HepG2 (cell line): ENCODE results near the gene SLC22A23. TPM values are rescaled to one million over a fixed set of nuclear protein-coding genes. Genes with fewer than 3 reads are reported as not detected.
A peak's percentile ranks its signal among the peaks of the same experiment; 100 is the strongest.

ENCODE experiments used
- ATAC-seq: fragments of 200-7000 bp; cut with Tn5 transposase; 3 replicates; pipeline ENCODE4 v1.9.1; 2020; ENCODE audit warnings: mild to moderate bottlenecking, moderate library complexity
- BruUV-seq: library from RNA; stranded (reverse); fragments of 400-500 nt; replicated peaks from 2 replicates; lab custom pipeline; 2021; lab: Mats Ljungman, UMichigan
- CTCF ChIA-PET: fragments of 300-600 bp; formaldehyde crosslinking; extraction: SDS; loops from one replicate; lab custom pipeline; 2021; ENCODE audit warnings: low total read pairs, inconsistent platforms, low intra/inter-chr PET ratio; lab: Yijun Ruan, JAX
- POLR2A ChIA-PET: fragments of 350-600 bp; sonication (Branson Sonifier 250); formaldehyde crosslinking; loops from one replicate; lab custom pipeline; 2020; ENCODE audit warnings: antibody characterized with exemption, inconsistent platforms; lab: Yijun Ruan, JAX
- DNase-seq: peaks from one replicate; pipeline ENCODE4 v3.0.0-alpha.2; 2015; ENCODE audit warnings: low spot score
- FAIRE-seq: peaks from 3 replicates; lab custom pipeline; 2011; peaks lifted over from hg19 to GRCh38; lab: Jason Lieb, UNC
- H2AFZ ChIP-seq: one replicate; pipeline ENCODE4 v1.6.1; 2011; ENCODE audit warnings: low read length, inconsistent platforms
- H3K27ac ChIP-seq: fragments of 300-600 bp; 3 replicates; pipeline ENCODE4 v1.8.0; 2011; ENCODE audit warnings: mixed run types, mild to moderate bottlenecking, mixed read lengths, low read length, inconsistent platforms; ENCODE audit not compliant: insufficient read depth; ENCODE audit errors: extremely low read length
- H3K27me3 ChIP-seq, 2 experiments: fragments of 200-600 bp in 1 of 2; 2 replicates in 1 of 2; 3 replicates in 1 of 2; pipeline versions ENCODE4 v1.6.0 to v1.8.0; 2011; ENCODE audit warnings: low read length in 2 of 2, mild to moderate bottlenecking in 2 of 2, moderate library complexity in 2 of 2, inconsistent platforms in 1 of 2; ENCODE audit not compliant: insufficient read depth in 2 of 2, control insufficient read depth in 1 of 2
- H3K36me3 ChIP-seq, 2 experiments: fragments of 200-600 bp in 1 of 2; replicated peaks in 1 of 2; 2 replicates in 1 of 2; 3 replicates in 1 of 2; pipeline versions ENCODE4 v1.5.1 to v1.8.0; 2011; ENCODE audit warnings: low read length in 2 of 2, inconsistent platforms in 1 of 2; ENCODE audit not compliant: insufficient read depth in 2 of 2, control insufficient read depth in 1 of 2
- H3K4me1 ChIP-seq: 2 replicates; pipeline ENCODE4 v1.5.1; 2012; ENCODE audit warnings: low read length, inconsistent platforms; ENCODE audit not compliant: insufficient read depth
- H3K4me2 ChIP-seq: 2 replicates; pipeline ENCODE4 v1.6.0; 2011; ENCODE audit warnings: low read depth, low read length, inconsistent platforms
- H3K4me3 ChIP-seq, 3 experiments: fragments of 200-600 bp in 1 of 3; sonication (generic), shearing (Covaris generic) in 1 of 3; replicated peaks in 1 of 3; 2 replicates each; pipeline ENCODE4 v1.5.1; 2011 to 2016; ENCODE audit warnings: low read length in 3 of 3, inconsistent platforms in 2 of 3, low read depth in 2 of 3, mild to moderate bottlenecking in 2 of 3, control low read depth in 1 of 3, mixed read lengths in 1 of 3; ENCODE audit not compliant: insufficient read depth in 1 of 3
- H3K79me2 ChIP-seq: one replicate; pipeline ENCODE4 v1.6.1; 2011; ENCODE audit warnings: low read length, inconsistent platforms; ENCODE audit not compliant: insufficient read depth
- H3K9ac ChIP-seq: 2 replicates; pipeline ENCODE4 v1.6.0; 2011; ENCODE audit warnings: mild to moderate bottlenecking, low read depth, low read length, inconsistent platforms; ENCODE audit not compliant: insufficient read depth
- H3K9me3 ChIP-seq: 2 replicates; pipeline ENCODE4 v1.5.1; 2012; ENCODE audit warnings: mild to moderate bottlenecking, low read length
- H4K20me1 ChIP-seq: 2 replicates; pipeline ENCODE4 v1.6.0; 2011; ENCODE audit warnings: inconsistent platforms, mild to moderate bottlenecking, low read length, moderate library complexity; ENCODE audit not compliant: insufficient read depth
- AGO2 ChIP-seq: fragments of 200-400 bp; formaldehyde crosslinking; optimal IDR thresholded peaks from 2 replicates; pipeline ENCODE3; 2017; ENCODE audit warnings: mild to moderate bottlenecking, low read depth, low read length, moderate library complexity
- POLR2G ChIP-seq: fragments of 200-400 bp; formaldehyde crosslinking; IDR thresholded peaks from 2 replicates; pipeline ENCODE4 v1.6.1; 2018; ENCODE audit warnings: mild to moderate bottlenecking, low read depth, low read length, moderate library complexity
- RBM22 ChIP-seq: fragments of 200-400 bp; formaldehyde crosslinking; optimal IDR thresholded peaks from 2 replicates; pipeline ENCODE3; 2017; ENCODE audit warnings: mild to moderate bottlenecking, low read length, moderate library complexity
- SSRP1 ChIP-seq: IDR thresholded peaks from 2 replicates; pipeline ENCODE4 v1.6.1; 2016; ENCODE audit warnings: control low read depth
- WGBS: methylation state at CpG from one replicate; pipeline ENCODE4 v1.1.6; 2017; ENCODE audit warnings: low lambda C conversion rate; 5-methylcytosine and 5-hydroxymethylcytosine counted together
- in situ Hi-C: cut with HindIII; loops from 2 replicates; pipeline ENCODE4 v1.10.0; 2017; ENCODE audit warnings: low pct_unique_long_range_greater_than_20kb; ENCODE audit not compliant: extremely low pct_ligation_motif_present
- intact Hi-C: fragments of 100-400 bp; cut with micrococcal nuclease; formaldehyde crosslinking; loops from one replicate; pipeline ENCODE4 v1.10.0; 2022; ENCODE audit not compliant: unreplicated experiment
- polyA plus RNA-seq, 8 experiments: library from polyadenylated mRNA; depleted of rRNA in 3 of 8; stranded (reverse) in 7 of 8; unstranded in 1 of 8; fragments of >200 nt; fragmentation: Illumina TruSeq in 4 of 8; extraction: Trizol in 4 of 8; gene quantifications; 2 replicates each; pipeline versions ENCODE4 v1.2.1 to v1.2.3, GENCODE V29; 2011 to 2016; ENCODE audit warnings: low read depth in 4 of 8, missing spikeins in 1 of 8, mixed read lengths in 1 of 8; ENCODE audit not compliant: insufficient read depth in 1 of 8
- total RNA-seq, 5 experiments: library from RNA; depleted of rRNA; stranded (reverse); fragments of >200 nt; fragmentation: Illumina TruSeq; extraction: Trizol; gene quantifications; 2 replicates each; pipeline ENCODE4 v1.2.3, GENCODE V29; 2016; ENCODE audit warnings: low read depth in 1 of 5
- TF ChIP-seq, protein P1 (sequence below), 2 experiments: fragments of 450-650 bp in 1 of 2; sonication (generic) in 1 of 2; formaldehyde crosslinking in 1 of 2; IDR thresholded peaks; 2 replicates each; pipeline versions ENCODE4 v1.6.1 to v1.8.0; 2016 to 2022; ENCODE audit warnings: antibody characterized with exemption in 1 of 2, mild to moderate bottlenecking in 1 of 2, missing genetic modification reagents in 1 of 2

Gene SLC22A23
- total and polyA plus RNA-seq, 2 of the 13 experiments (the other 11 are each of a cell fraction or from before 2014, with no cell fraction given), result 11.8 to 17.5 TPM

DNA sequence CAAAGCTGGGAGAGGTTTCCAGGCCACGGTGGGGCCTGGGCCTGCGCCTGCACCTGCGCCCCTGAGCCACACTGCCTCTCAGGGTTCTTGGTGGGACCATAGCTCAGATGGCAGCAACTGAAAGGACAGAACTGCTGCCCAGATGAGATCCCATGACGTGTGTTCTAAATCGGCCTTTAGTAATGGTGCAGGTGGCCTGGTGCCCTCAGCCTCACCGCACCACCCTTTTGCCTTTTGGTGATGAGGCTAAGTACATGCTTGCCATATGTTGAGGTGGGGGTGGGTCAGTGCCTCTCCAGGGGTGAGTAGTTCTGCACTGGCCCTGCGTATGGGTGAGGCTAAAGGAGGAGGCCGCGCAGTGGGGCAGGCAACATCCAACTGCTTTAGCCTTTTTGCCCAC lies 190.7 kb downstream of the SLC22A23 start:
- intact Hi-C loops, result no loop called here
- in situ Hi-C loops, result no loop called here
- FAIRE-seq, result no peak
- H3K4me1 ChIP-seq, result peaks cover 19% of the 10 kb centered on the region
- H3K4me3 ChIP-seq, result no peak overlapping the region
- peaks cover 31% of the 10 kb centered on the region for H3K79me2 ChIP-seq
- BruUV-seq, result no TSS peak
- no peak overlapping the region for H3K9ac ChIP-seq
- H3K27ac ChIP-seq, result no peak overlapping the region
- no peak overlapping the region for H3K4me2 ChIP-seq
- no peaks in the 10 kb centered on the region for H3K9me3 ChIP-seq
- POLR2A ChIA-PET, result no interaction called here
- peaks cover 18% of the 10 kb centered on the region for H4K20me1 ChIP-seq
- no peak for DNase-seq
- no peak for ATAC-seq
- CTCF ChIA-PET, result no interaction called here
- TF ChIP-seq POLR2G (peak; percentile 53; the same call in 1 of the 2 replicates), SSRP1 (CRISPR knock-in tag) (peak; percentile 49; the same call in 1 of the 2 replicates), AGO2 (peak; percentile 17), RBM22 (peak; percentile 70)
- TF ChIP-seq, protein P1, sequence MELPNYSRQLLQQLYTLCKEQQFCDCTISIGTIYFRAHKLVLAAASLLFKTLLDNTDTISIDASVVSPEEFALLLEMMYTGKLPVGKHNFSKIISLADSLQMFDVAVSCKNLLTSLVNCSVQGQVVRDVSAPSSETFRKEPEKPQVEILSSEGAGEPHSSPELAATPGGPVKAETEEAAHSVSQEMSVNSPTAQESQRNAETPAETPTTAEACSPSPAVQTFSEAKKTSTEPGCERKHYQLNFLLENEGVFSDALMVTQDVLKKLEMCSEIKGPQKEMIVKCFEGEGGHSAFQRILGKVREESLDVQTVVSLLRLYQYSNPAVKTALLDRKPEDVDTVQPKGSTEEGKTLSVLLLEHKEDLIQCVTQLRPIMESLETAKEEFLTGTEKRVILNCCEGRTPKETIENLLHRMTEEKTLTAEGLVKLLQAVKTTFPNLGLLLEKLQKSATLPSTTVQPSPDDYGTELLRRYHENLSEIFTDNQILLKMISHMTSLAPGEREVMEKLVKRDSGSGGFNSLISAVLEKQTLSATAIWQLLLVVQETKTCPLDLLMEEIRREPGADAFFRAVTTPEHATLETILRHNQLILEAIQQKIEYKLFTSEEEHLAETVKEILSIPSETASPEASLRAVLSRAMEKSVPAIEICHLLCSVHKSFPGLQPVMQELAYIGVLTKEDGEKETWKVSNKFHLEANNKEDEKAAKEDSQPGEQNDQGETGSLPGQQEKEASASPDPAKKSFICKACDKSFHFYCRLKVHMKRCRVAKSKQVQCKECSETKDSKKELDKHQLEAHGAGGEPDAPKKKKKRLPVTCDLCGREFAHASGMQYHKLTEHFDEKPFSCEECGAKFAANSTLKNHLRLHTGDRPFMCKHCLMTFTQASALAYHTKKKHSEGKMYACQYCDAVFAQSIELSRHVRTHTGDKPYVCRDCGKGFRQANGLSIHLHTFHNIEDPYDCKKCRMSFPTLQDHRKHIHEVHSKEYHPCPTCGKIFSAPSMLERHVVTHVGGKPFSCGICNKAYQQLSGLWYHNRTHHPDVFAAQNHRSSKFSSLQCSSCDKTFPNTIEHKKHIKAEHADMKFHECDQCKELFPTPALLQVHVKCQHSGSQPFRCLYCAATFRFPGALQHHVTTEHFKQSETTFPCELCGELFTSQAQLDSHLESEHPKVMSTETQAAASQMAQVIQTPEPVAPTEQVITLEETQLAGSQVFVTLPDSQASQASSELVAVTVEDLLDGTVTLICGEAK (IDR thresholded peaks at IDR 0.05), result no peak
- TF ChIP-seq, protein P1 (CRISPR knock-in tag; IDR thresholded peaks at IDR 0.05), result no peak
- no peaks in the 10 kb centered on the region for H3K27me3 ChIP-seq
- H2AFZ ChIP-seq, result no peak overlapping the region
- WGBS, result 59% methylated on average over 8 of the region's 9 CpGs
- H3K36me3 ChIP-seq, result peaks cover 23 to 56% of the 10 kb centered on the region in 2 experiments
